Stimulated activated CD8-positive, alpha-beta memory T cell treated with anti-CD3 and anti-CD28 coated beads, Interleukin-7, amount 100 ng/mL, for 4 hours (primary cell): ENCODE measurements around the gene ABCF1.

ENCODE experiments used
- DNase-seq, 2 donors: peaks; one replicate each; pipeline ENCODE4 v3.0.0-alpha.2; 2020; ENCODE audit warnings: low read depth in 2 of 2

ABCF1 gene

DNA sequence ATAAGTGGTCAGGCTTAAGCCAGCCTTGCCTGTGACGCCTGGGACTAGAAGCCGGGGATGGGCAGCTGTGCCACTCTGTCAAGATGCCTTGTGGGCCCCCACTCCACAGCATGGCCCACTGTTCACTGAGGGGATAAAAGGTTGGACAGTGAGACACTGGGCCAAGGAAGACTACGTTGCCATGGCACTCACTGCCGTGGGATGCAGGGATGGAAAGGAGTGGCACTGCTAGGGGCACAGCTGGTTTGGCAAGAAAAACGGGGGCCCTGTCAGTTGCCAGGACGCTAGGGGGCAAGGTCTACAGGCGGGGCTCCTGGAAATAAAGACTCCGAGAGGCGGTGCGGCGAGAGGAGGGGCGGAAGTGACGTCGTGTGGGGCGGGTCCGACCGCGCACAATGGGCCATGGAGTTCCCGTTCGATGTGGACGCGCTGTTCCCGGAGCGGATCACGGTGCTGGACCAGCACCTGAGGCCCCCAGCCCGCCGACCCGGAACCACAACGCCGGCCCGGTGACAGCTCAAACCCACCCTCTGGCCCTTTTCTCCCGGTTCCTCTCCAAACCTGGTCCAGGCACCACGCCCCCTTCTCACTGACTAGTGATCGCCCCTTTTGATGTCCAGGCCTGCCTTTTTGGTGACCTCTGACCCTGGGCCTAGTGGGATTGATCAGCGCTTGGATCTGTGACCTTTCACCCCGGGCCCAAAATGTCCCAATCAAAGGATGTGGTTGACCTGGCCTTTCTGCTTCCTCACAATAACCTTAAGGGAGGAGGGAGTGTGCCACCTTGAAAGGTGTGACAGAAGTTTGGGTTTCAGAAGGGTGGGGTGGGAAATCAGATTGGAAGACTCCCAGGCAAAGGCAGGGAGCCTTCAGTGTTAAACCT, 55.5 kb downstream of the ABCF1 start, which contains the start of gene ATAT1:
TSS of gene ATAT1 (plus strand) at position 391 of the 883 bp plus-strand sequence.
- DNase-seq: peak; percentile 81 to 85

DNA sequence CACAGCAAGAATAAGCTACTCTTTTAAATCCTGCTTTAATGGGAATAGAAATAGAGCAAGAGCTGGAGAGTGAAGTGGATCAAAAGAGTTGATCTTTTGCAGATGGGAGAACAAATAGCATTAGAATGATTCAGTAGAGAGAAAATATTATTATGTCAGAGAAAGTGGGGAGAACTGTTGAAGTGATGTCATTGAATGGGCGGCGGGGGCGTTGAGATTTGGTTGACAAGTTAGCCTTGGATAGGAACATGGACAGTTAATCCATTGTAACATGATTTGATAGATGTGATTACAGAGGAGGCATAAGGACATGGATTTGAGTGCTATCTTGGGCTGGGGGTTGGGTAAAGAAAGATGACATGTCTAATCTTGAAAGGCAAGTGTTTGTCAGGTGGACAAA, 64.6 kb downstream of the ABCF1 start:
- no peak for DNase-seq

DNA sequence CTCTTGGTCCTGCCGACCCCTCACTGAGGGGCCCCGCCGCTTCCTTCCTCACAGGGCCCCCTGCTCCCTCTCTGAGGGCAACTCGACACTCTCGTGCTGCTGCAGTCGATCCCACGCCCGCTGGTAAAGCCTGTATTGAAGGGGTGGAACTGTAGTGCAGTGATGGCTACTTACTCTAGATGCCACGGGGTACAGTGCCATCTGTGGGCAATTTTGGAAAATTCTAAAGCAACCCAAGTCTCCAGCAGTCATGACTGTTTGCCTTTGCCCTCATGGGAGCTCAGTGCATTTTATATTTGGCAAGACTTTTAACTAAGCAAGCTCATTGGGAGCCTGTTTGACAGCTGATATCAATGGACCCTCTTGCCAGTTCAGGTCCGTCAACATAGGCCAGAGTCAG, 69.2 kb downstream of the ABCF1 start:
- DNase-seq: no peak

DNA sequence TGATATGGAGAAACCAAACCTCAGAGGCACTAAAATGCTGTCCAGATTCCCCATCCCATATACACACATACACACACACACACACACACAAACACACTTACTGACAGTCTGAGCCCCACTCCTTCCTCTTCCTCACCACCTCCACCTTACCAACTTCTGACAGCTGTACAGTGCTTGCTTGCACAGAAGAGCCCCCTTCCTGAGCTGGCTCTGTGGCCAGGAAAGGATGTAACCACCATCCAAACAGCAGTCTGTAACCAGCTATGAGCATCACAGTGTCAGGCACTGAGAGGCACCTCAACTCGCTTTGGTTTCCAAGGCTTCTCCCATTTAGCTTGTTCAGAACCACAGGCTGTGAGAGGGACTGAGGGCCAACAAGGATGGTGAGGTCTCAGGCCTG, 69.8 kb downstream of the ABCF1 start:
- DNase-seq: no peak
